ENCODE measurements around the gene DNASE1L2.
"Not testable (repeated sequence)": the region's sequence is repeated elsewhere in the genome, so short reads cannot be mapped to it uniquely, and the experiment has no call there.

The DNASE1L2 gene

DNA sequence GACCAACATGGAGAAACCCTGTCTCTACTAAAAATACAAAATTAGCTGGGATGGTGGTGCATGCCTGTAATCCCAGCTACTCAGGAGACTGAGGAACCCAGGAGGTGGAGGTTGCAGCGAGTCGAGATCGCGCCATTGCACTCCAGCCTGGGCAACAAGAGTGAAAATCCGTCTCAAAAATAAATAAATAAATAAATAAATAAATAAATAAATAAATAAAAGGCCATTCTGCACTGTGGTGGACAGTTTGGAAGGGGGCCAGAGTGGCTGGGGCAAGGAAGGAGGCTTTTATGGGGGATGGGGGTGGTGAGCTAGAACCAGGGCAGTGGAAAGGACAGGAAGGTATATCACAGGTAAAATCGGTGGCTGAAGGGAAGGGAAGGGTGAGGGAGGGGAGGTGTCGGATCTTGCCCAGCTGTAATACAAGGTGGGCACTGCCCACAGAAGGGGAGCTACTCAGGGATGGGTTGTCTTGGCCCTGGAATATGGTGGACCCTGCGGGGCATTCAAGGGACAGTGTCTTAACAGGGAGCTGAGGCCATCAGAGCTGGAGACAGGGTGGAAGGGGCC lies 33.0 kb upstream of the DNASE1L2 start:
- in situ Hi-C loops (cut with MboI; ENCODE audit: low sequenced_read_pairs), result not testable (repeated sequence)

- in situ Hi-C loops (cut with MboI; ENCODE audit: low sequenced_read_pairs), result no loop called here
Observed at GRCh38 chr16:2204416-2205103, 31.7 kb upstream of the DNASE1L2 start.

DNA sequence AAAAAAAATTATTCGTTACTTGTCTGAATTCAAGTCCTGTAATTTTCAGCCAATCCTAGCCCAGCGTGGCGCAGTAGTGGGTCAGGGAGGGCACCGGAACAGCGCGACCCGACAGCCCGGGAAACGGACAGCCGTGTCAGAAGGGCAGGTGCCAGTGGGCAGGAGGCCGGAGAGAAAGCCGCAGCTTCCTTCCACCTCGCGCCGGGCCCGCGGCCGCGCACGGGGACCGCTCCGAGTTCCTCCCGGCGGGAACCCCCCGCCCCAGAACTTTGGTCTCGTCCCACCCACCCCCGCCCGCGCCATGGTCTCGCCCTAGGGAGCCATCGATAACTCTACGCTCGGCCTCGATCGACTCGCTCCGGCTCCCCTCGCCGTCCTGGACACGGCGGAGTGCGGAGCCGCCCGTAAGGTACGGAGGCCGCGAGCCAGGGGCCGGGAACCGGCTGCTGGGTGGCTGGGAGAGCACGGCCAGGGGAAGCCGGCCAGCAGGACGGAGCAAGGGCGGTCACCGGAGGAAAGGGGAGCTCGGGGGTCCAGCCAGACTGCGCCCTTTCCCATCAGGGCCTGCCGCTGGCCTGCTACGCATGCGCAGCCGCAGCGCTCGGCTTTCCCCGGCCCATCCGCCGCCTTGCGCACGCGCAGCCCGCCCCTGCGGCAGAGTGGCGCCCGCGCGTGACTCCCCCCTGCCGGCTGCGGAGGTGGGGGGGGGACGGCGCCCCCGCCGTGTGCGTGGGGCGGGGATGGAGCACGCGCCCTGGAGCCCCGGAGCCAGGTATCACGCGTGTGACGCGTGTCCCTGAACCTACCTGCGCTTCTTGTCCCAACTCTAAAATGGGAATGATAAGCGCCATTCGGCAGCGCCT lies 30.9 kb upstream of the DNASE1L2 start, which contains the start of gene MLST8:
TSS of gene MLST8 (plus strand) at position 351 of the 863 bp plus-strand sequence. CDS start 632 bp downstream, outside the sequence.
- in situ Hi-C loops (cut with MboI; ENCODE audit: low sequenced_read_pairs), result no loop called here

GRCh38 chr16:2205967-2206313 lies 30.3 kb upstream of the DNASE1L2 start:
- in situ Hi-C loops (cut with MboI; ENCODE audit: low sequenced_read_pairs), result no loop called here

GRCh38 chr16:2206420-2206779 lies 29.8 kb upstream of the DNASE1L2 start:
- in situ Hi-C loops (cut with MboI; ENCODE audit: low sequenced_read_pairs), result no loop called here

- in situ Hi-C loops (cut with MboI; ENCODE audit: low sequenced_read_pairs), result no loop called here
Observed at GRCh38 chr16:2206780-2207433, 29.3 kb upstream of the DNASE1L2 start.

- in situ Hi-C loops (cut with MboI; ENCODE audit: low sequenced_read_pairs), result no loop called here
Observed at GRCh38 chr16:2207872-2208271, 28.4 kb upstream of the DNASE1L2 start.

DNA sequence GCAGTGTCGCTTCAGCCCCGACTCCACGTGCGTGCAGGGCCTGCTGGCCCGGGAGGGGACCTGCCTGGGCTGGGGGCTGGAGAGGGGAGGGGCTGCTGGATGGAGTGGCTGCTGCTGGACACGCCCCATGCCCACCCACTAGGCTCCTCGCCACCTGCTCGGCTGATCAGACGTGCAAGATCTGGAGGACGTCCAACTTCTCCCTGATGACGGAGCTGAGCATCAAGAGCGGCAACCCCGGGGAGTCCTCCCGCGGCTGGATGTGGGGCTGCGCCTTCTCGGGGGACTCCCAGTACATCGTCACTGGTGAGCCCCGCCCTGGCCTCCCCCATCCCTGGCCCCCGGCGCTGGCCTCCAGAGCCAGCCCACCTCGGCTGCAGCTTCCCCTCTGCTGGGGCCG lies 27.9 kb upstream of the DNASE1L2 start:
- in situ Hi-C loops (cut with MboI; ENCODE audit: low sequenced_read_pairs), result no loop called here

DNA sequence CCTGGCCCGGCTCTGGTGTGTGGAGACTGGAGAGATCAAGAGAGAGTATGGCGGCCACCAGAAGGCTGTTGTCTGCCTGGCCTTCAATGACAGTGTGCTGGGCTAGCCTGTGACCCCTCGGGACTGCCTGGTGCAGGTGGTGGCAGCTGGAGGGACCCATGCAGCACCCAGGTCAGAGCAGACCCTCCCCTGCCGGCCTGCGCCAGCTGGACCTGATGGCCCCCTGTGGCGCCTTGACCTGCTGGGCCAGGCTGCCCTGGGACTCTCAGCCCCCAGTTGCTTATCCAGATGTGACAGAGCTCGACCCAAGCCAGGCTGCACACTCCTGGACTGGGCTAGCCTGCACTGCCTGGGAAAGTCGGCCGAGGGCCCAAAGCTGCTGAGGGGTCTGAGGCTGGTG lies 27.5 kb upstream of the DNASE1L2 start:
- in situ Hi-C loops (cut with MboI; ENCODE audit: low sequenced_read_pairs), result no loop called here

DNA sequence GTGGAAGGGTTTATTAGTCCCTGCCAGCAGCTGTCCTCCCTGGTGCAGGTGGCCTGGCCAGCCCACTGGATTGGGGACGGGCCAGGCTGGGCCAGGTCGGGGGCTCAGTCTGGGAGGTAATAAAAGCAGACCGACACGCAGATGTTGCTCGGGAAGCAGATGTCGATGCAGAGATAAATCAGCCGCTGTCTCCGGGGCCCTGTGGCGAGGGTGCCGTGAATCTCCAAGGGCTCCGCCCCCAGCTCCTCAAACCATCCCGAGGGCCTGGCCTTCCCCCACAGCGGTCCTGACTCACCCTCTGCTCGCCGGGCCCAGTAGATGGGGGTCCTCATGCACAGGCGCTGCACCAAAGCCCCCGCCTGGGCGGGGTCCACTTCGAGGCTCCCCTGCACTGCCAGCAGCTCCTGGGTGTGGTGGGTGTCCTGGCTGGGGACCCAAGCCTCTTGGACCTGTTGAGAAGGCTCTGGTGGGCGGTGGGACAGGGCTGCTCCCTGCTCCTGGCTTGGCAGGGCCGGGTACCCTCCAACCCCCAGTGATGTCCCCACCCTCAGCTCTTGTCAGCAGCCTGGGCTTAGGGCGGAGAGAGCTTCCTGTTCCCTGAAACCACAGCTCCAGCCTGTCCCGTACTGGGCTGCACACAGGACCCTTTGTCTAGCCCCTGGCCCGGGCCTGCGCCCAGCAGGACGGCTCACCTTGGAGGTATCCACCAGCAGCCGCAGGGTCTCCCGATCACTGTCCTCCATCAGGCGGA lies 26.8 kb upstream of the DNASE1L2 start:
- in situ Hi-C loops (cut with MboI; ENCODE audit: low sequenced_read_pairs), result no loop called here

- in situ Hi-C loops (cut with MboI; ENCODE audit: low sequenced_read_pairs), result no loop called here
Observed at GRCh38 chr16:2210009-2210332, 26.3 kb upstream of the DNASE1L2 start.

DNA sequence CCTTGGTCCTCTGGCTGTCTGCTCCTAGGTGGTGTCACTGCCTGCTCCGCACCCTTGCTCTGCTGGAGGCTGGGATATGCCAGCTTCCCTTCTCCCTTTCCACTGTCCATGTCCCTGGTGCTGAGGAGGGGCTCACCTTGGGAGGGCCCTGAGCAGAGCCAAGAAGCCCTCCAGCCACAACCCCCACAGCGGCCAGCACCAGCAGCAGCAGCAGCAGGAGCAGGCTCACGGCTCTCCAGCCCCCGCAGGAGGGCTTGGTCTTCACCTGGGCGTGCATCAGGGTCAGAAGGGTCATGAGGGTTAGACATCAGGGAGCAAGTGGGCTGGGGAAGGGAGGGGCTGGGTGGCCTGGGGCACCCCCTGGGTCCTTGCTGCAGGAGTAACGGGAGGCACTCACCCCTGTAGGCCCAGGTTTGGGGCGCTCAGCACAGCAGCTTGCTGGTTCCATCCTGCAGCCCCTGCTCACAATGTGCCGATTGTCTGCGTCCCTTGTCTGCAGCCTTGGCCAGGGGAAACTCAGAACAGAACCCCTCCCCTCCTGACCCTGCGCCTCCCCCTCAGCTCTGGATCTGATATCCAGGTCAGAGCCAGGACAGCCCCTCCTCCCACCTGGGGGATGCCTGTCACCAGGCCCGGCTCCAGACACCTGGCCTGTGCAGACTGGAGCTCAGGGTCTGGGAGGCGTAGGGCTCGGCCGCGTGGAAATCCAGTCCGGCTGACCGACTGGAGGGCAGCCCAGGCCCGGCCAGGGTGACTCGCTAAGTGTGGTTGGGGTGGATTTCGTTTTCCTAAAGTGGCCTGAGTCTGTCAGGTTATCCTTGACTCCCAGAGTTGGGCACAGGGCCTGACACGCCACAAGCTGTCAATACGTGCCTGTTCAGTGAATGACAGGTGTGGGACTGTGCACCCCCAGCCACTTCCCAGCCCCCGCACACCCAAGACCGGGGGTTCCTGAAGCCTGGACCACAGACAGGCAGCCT lies 25.6 kb upstream of the DNASE1L2 start, which contains the start of gene BRICD5:
TSS of gene BRICD5 (minus strand) at position 478 of the 980 bp plus-strand sequence. CDS start at position 448, 30 bp downstream.
- in situ Hi-C loops (cut with MboI; ENCODE audit: low sequenced_read_pairs), result no loop called here

- in situ Hi-C loops (cut with MboI; ENCODE audit: low sequenced_read_pairs), result no loop called here
Observed at GRCh38 chr16:2211923-2212347, 24.3 kb upstream of the DNASE1L2 start.

- in situ Hi-C loops (cut with MboI; ENCODE audit: low sequenced_read_pairs), result no loop called here
Observed at GRCh38 chr16:2212362-2213324, 23.6 kb upstream of the DNASE1L2 start.

DNA sequence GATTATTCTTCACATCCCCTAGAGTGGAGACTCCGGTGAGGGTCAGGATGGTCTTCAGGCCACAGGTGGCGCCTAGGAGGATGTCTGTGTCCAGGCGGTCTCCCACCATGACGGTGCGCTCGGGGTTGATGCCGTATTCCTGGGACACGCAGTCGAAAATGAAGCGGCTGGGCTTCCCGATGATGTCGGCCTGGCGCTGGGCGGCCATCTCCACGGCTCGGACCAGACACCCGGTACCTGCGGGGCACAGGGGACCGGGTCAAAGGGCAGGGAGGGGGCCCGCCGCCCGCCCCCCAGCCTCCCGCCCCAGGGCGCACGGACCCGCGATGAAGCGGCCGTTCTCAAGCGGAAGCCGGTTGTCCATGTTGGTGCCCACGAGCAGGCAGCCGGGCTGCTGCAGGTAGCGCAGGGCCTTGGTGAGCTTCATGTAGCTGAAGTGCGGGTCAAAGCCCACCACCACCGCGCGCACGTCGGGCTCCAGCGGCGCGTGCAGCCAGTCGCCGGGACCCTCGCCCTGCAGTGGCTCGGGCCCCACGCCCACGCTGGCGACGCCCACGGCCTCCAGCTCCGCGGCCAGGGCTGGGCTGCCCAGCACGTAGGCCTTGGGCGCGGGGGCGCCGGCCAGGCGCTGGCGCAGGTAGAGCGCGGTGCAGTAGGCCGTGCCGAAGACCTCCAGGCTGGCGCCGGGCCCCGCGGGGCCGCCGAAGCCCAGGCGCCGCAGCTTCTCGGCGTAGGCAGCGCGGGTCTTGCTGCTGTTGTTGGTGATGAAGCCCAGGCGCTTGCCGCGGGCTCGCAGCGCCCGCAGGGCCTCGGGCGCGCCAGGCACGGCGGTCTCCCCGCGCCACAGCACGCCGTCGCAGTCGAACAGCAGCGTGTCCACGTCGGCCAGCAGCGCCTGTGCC lies 22.2 kb upstream of the DNASE1L2 start:
- in situ Hi-C loops (cut with MboI; ENCODE audit: low sequenced_read_pairs), result no loop called here

DNA sequence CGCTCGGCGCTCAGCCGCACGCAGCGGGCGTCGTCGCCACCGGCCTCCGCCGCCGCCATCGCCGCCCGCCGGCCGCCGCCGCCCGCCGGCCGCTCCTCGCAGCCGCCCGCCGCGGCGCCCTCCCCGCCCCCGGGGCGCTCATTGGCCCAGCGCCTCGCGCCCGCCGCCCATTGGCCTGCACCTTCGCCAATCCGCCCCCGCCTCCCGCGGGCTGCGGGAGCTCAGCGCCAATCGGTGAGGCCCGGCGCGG lies 21.6 kb upstream of the DNASE1L2 start, which contains the start of gene PGP:
TSS of gene PGP (minus strand) at position 122 of the 250 bp plus-strand sequence. CDS start at position 59, 63 bp downstream.
- in situ Hi-C loops (cut with MboI; ENCODE audit: low sequenced_read_pairs), result no loop called here

GRCh38 chr16:2216330-2216729 lies 19.9 kb upstream of the DNASE1L2 start:
- in situ Hi-C loops (cut with MboI; ENCODE audit: low sequenced_read_pairs), result no loop called here
